GM19328 (cell line): Measurements from ENCODE around the gene ACTR3.

ENCODE experiments used
- ATAC-seq: cut with Tn5 transposase; IDR thresholded peaks from one replicate; pipeline ENCODE4 v1.9.1; 2021; ENCODE audit warnings: mild to moderate bottlenecking, moderate library complexity; ENCODE audit not compliant: unreplicated experiment

ACTR3 gene

DNA sequence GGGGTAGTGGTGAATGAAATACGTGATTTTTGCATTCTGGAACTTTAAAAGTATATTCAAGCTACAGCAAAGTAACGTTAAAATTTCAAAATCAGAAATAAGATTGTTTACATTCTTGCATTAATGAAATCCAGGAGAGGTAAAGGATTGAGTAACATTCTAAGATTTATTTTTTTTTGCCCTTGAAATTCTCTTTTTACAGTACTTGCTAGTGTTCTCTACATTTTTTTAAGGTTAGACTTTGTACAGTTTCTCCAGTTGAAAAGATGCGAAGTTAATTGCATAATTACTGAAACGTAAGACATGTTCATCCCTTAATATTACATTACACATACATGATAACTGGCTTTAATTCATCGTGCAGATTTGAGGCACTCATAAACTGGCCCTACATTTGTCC is 74.5 kb downstream of the ACTR3 start:
- ATAC-seq = no peak

GRCh38 chr2:113965228-113965627 is 75.3 kb downstream of the ACTR3 start:
- ATAC-seq = no peak

DNA sequence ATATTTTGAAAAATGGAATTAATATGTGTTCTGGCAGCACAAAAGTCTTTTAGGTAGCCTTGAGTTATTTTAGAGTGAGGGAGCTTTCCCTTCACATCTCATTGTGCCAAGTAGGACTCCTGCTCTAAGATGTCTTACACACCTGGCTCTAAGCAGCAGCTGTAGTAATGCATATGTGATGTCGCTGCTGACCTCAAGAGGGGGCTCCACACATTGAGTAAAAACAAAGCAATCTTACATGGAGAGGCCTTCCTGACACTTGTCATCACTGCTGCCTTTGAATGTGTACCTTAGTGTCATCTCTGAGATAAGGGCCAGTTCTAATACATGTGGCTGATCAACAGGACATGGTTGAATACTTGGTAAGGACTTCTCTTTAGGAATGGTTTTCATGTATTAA is 75.8 kb downstream of the ACTR3 start:
- peak; percentile 68 for ATAC-seq

- ATAC-seq = no peak
Measured at GRCh38 chr2:113966171-113966570, 76.3 kb downstream of the ACTR3 start.

GRCh38 chr2:113966832-113967231 is 76.9 kb downstream of the ACTR3 start:
- no peak for ATAC-seq

- no peak for ATAC-seq
Measured at GRCh38 chr2:113967272-113967671, 77.4 kb downstream of the ACTR3 start.

- ATAC-seq = no peak
Measured at GRCh38 chr2:113972766-113973165, 82.9 kb downstream of the ACTR3 start.

- ATAC-seq = no peak
Measured at GRCh38 chr2:113973810-113974209, 83.9 kb downstream of the ACTR3 start.

GRCh38 chr2:113974727-113975126 is 84.8 kb downstream of the ACTR3 start:
- no peak for ATAC-seq

- no peak for ATAC-seq
Measured at GRCh38 chr2:113976277-113976928, 86.5 kb downstream of the ACTR3 start.

- no peak for ATAC-seq
Measured at GRCh38 chr2:113977060-113977659, 87.3 kb downstream of the ACTR3 start.

DNA sequence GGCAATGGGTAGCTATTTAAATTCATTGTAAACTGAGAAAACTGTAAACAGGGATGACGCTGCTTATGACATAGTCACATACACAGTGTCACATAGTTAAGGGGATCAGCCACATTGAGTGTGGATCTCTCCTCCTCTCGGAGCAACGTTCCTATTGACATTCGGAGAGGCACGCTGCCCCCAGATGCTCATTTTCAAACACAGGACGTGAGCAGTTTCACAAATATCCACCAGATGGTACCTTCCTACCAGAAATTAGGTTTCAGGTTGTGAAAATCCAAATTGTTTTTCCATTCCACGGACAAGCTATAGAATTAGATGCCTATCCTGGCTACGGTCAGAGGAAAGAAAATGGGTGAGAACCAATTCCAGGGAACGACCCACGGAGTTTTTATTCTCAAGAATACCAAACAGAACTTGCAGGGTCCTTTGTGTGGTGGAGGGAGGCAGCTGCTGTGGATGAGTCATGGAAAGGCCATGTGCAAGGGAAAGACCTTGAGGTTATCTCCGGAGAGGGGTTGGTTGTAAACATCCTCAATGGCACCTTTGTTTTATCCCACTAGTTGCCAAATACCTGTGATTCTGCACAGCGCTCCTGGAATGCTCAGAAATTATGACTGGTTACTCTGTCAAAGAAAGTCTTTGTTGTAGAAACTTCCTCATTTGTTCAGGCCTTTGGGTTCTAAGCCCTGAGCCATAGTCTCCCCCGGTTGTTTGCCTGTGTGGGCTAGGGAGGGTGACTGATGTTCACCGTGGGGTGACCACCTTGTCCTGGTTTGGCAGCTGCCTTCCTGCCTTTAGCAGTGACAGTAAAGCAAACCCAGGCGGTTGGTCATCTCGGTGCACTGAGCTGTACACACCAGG is 88.0 kb downstream of the ACTR3 start:
- ATAC-seq = no peak

DNA sequence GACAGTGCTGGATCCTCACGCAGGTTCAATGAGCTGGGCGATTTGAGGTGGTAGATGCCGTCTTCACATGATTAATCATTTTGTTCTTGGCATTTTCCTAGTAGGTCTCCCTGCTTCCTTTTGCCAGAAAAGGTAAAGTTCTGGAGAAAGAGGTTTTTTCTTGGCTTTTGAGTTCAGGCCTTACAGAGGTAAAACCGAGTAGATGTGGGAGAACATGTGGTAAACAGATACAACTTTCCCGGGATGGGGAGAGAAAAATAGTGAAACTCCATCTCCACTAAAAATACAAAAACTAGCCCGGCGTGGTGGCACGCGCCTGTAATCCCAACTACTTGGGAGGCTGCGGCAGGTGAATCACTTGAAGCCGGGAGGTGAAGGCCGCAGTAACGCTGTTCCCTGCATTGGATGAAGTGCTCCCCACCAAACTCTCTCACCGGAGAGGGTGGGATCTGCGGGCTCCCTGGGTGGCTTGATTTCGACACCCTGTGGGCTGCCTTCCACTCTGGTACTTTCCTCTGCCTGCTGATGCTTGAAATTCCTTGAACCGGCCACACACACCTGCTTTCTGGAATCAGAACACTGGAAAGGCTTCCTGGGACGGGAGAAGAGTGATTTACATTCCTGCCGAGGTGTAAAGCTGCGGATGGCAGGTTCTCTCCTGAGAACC is 88.8 kb downstream of the ACTR3 start:
- ATAC-seq = no peak

DNA sequence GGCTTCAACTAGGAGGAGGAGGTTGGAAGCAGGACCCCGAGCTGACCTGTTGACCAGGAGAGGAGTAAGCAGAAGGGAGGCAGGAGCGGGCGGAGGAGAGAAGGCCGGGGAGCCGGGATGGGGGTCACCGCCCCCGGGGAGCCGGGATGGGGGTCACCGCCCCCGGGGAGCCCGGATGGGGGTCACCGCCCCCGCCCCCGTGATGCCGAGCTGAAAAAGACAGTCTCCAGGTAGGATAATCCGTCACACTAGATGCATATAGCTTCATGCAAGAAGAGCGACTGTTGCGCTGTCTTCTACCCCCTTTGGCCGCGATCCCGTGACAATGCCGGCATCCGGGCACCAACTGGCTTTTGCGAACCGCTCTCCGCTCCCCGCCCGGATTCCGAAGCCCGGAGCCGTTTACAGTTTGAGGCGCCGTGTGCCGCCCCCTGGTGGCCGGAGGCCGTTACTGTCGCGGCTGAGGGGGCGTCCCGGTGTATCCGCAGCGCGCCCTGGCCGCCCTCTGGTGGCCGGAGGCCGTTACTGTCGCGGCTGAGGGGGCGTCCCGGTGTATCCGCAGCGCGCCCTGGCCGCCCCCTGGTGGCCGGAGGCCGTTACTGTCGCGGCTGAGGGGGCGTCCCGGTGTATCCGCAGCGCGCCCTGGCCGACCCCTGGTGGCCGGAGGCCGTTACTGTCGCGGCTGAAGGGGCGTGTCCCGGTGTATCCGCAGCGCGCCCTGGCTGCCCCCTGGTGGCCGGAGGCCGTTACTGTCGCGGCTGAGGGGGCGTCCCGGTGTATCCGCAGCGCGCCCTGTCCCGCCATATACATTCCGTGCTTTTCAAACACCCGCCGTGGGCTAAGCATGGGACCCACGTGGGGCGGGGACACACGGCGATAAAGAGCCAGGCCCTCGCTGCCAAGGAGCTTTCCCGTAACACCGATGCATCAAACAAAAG is 89.6 kb downstream of the ACTR3 start:
- ATAC-seq = no peak

GRCh38 chr2:113980946-113981345 is 91.1 kb downstream of the ACTR3 start:
- no peak for ATAC-seq

GRCh38 chr2:113981404-113982134 is 91.7 kb downstream of the ACTR3 start:
- no peak for ATAC-seq

GRCh38 chr2:113985554-113986397 is 95.9 kb downstream of the ACTR3 start:
- no peak for ATAC-seq

DNA sequence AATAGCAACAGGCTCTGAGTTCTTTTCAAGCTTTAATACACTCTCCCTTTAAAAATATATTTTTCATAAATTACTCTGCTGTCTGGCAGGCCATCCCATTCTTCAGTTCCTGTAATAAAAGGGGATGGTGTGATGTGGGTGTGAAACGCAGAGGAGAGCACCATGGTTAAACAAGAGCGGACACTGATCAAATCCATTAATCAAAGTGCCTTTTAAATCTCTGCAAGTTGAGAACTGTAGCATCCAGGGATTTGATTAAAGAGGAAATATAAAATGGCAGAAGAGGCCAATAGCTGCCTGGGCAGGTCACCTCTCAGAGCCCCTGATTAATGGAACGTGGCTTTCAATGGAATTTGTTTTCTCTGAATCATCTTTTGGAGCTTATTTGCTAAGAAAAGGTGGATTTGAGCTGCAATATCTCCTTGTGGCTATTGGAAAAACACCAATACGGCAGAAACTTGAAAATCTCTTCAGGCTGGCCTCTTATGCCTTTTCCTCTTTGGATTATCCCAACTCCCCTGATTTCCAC is 96.9 kb downstream of the ACTR3 start:
- ATAC-seq = no peak

GRCh38 chr2:113992090-113992489 is 102.2 kb downstream of the ACTR3 start:
- no peak for ATAC-seq
